AG04450 (cell line): ENCODE measurements around the gene MYO18A. TPM values are rescaled to one million over a fixed set of nuclear protein-coding genes. Genes with fewer than 3 reads are reported as not detected.

ENCODE experiments used
- CTCF ChIA-PET: fragments of 300-600, 350-600 bp; formaldehyde crosslinking; extraction: SDS; loops from one replicate; lab custom pipeline; 2022; ENCODE audit warnings: antibody characterized with exemption, inconsistent platforms; lab: Charles Lee
- POLR2A ChIA-PET: fragments of 350-600 bp; formaldehyde crosslinking; extraction: SDS; loops from one replicate; lab custom pipeline; 2021; ENCODE audit warnings: antibody characterized with exemption, inconsistent platforms; lab: Yijun Ruan, JAX
- DNase-seq: peaks from one replicate; pipeline ENCODE4 v3.0.0-alpha.2; 2011; ENCODE audit warnings: low read depth, low spot score
- H3K27ac ChIP-seq: one replicate; pipeline ENCODE4 v1.5.1; 2012; ENCODE audit warnings: low read depth, low read length, control low read depth
- H3K27me3 ChIP-seq: one replicate; pipeline ENCODE4 v1.6.0; 2012; ENCODE audit warnings: low read length; ENCODE audit not compliant: control insufficient read depth, insufficient read depth
- H3K4me3 ChIP-seq: 2 replicates; pipeline ENCODE4 v1.5.1; 2011; ENCODE audit warnings: mild to moderate bottlenecking, low read depth, low read length, control low read depth
- H3K9me3 ChIP-seq: 2 replicates; pipeline ENCODE4 v1.5.1; 2012; ENCODE audit warnings: low read length; ENCODE audit not compliant: control insufficient read depth, insufficient read depth
- CTCF ChIP-seq: IDR thresholded peaks from 2 replicates; pipeline ENCODE4 v1.5.1; 2011; ENCODE audit warnings: low read depth, low read length, control low read depth, inconsistent platforms
- polyA plus RNA-seq: library from polyadenylated mRNA; depleted of rRNA; stranded (reverse); fragments of >200 nt; gene quantifications from 2 replicates; pipeline ENCODE4 v1.2.3, GENCODE V29; 2011

The MYO18A gene
- polyA plus RNA-seq, 1 experiment = 9.8 TPM

- no peak for DNase-seq
- no peaks in the 10 kb centered on the region for H3K9me3 ChIP-seq
- ChIA-PET CTCF (interaction anchor here (1.1 to 1.4 kb wide), 3 partner anchors 15 to 48 kb away, joined by 4 to 9 read pairs (median 6); partner anchors contain the start of gene MYO18A), POLR2A (no interaction called here)
- H3K27ac ChIP-seq = no peak overlapping the region
- no peaks in the 10 kb centered on the region for H3K27me3 ChIP-seq
- no peak overlapping the region for H3K4me3 ChIP-seq
- no peak for TF ChIP-seq CTCF
These were observed 14.9 kb downstream of the MYO18A start for GRCh38 chr17:29165261-29165660.

- Histone ChIP-seq H3K9me3 (no peaks in the 10 kb centered on the region), H3K27me3 (no peaks in the 10 kb centered on the region), H3K4me3 (no peak overlapping the region), H3K27ac (peak overlapping the region; percentile 11)
- no peak for DNase-seq
- ChIA-PET POLR2A (interaction anchor here (1.3 to 1.5 kb wide), 2 partner anchors 14 to 31 kb away, joined by 3 to 4 read pairs; no protein-coding TSS in a partner anchor), CTCF (interaction anchor here (1.3 to 1.9 kb wide), 4 partner anchors 15 to 55 kb away, joined by 4 to 15 read pairs (median 6); partner anchors contain the start of gene MYO18A)
- no peak for TF ChIP-seq CTCF
These were observed 16.6 kb downstream of the MYO18A start for GRCh38 chr17:29163563-29163962.

GRCh38 chr17:29162909-29163341 is 17.3 kb downstream of the MYO18A start:
- TF ChIP-seq CTCF = no peak
- no peak for DNase-seq
- Histone ChIP-seq H3K27me3 (no peaks in the 10 kb centered on the region), H3K27ac (no peak overlapping the region), H3K9me3 (no peaks in the 10 kb centered on the region), H3K4me3 (no peak overlapping the region)
- ChIA-PET POLR2A (interaction anchor here (1.3 to 1.5 kb wide), 2 partner anchors 14 to 30 kb away, joined by 3 to 4 read pairs; no protein-coding TSS in a partner anchor), CTCF (interaction anchor here (1.1 to 3.1 kb wide), 6 partner anchors 14 to 56 kb away, joined by 3 to 15 read pairs (median 6); partner anchors contain the start of gene MYO18A)

GRCh38 chr17:29162082-29162908 is 17.9 kb downstream of the MYO18A start:
- H3K27me3 ChIP-seq = no peaks in the 10 kb centered on the region
- CTCF ChIA-PET = interaction anchor here (1.1 to 3.1 kb wide), 6 partner anchors 13 to 57 kb away, joined by 3 to 15 read pairs (median 6); partner anchors contain the start of gene MYO18A
- POLR2A ChIA-PET = interaction anchor here (1.5 kb wide), 1 partner anchor 30 kb away, joined by 3 read pairs; no protein-coding TSS in a partner anchor
- H3K4me3 ChIP-seq = no peak overlapping the region
- no peak for DNase-seq
- H3K9me3 ChIP-seq = no peaks in the 10 kb centered on the region
- no peak overlapping the region for H3K27ac ChIP-seq
- no peak for TF ChIP-seq CTCF
